GM23248 (cell line): Measurements from ENCODE around the gene SEPTIN1.

Experiments
- EZH2 ChIP-seq: fragments of 200-600 bp; sonication (generic); IDR thresholded peaks from 2 replicates; pipeline ENCODE4 v1.6.1; 2018; ENCODE audit warnings: antibody characterized with exemption, mild to moderate bottlenecking; ENCODE audit not compliant: insufficient read depth, poor library complexity, severe bottlenecking
- EZH2phosphoT487 ChIP-seq: fragments of 200-600 bp; sonication (generic); IDR thresholded peaks from 2 replicates; pipeline ENCODE4 v1.6.1; 2018; ENCODE audit warnings: antibody characterized with exemption, moderate library complexity, mild to moderate bottlenecking, low read depth; ENCODE audit not compliant: insufficient read depth

DNA sequence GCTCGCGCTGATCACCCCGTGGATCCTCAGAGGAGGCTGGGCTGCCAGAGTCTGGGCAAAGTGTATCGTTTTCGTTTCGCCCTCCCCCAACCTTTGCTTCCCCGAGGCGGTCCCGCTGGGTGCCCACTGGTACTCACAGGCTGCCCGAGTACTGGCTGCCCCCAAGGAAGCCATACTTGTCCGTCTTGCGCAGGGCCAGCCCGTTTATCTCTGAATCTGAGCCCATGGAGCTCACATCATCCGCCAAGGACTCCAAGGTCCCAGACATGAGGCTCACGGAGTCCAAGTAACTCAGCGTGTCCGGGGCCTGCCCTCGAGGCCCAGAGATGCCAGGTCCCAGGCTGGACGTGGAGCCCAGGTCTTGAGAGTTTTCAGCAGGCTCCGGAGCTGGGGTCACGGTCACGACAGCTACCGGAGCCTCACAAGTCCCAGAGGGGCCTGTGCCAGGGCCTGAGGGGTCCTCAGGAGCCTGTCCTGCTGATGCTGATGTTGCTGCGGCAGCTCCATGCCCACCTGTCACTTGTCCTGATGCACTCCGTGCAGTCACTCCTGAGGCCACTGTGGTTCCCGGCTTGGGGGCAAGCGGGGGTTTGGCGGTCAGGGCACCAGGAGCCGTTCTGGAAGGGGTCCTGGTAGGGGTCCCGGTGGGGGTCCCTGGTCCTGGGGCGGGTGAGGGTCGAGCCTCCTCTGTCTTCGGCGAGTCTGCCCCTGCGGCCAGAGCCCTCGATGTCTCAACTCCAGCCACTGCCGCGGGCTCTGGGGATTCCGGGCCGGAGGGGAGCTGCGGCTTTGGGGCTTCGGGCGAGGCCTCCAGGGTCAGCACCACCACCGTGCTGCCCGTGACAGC lies 13.0 kb downstream of the SEPTIN1 start:
- TF ChIP-seq EZH2phosphoT487 = no peak
- TF ChIP-seq EZH2 = no peak
